ENCODE results near the gene AIG1. TPM values are rescaled to one million over a fixed set of nuclear protein-coding genes. Genes with fewer than 3 reads are reported as not detected.

Gene AIG1
- total and polyA plus RNA-seq, 2 experiments from 2014 or later = 92.8 to 102 TPM

- DNase-seq (ENCODE audit: low spot score) = no peak
- no peaks in the 10 kb centered on the region for H3K9me2 ChIP-seq (replicated peaks; ENCODE audit: insufficient read depth)
- H3K4me1 ChIP-seq (ENCODE audit: insufficient read depth) = no peaks in the 10 kb centered on the region
- H3K27me3 ChIP-seq = no peaks in the 10 kb centered on the region
- H3K4me2 ChIP-seq = no peak overlapping the region
- H4K20me1 ChIP-seq (ENCODE audit: insufficient read depth, poor library complexity, severe bottlenecking) = peaks cover 2% of the 10 kb centered on the region
- H3K4me3 ChIP-seq = no peak overlapping the region
- H3K36me3 ChIP-seq (replicated peaks; ENCODE audit: insufficient read depth, low read depth) = no peaks in the 10 kb centered on the region
- TF ChIP-seq CTCF (IDR thresholded peaks at IDR 0.05; ENCODE audit: poor library complexity) = no peak
- no peak for TF ChIP-seq EZH2 (IDR thresholded peaks at IDR 0.05; ENCODE audit: borderline replicate concordance)
- no peak for TF ChIP-seq EZH2phosphoT487 (IDR thresholded peaks at IDR 0.05; ENCODE audit: low read depth, severe bottlenecking, unreplicated experiment)
- WGBS (ENCODE audit: low lambda C conversion rate, missing lambda C conversion rate) = 82% methylated on average over 3 of the region's 3 CpGs
- H3K79me2 ChIP-seq = peaks cover 4% of the 10 kb centered on the region
- no peaks in the 10 kb centered on the region for H3K9me3 ChIP-seq (ENCODE audit: low read depth)
- no peak overlapping the region for H2AFZ ChIP-seq
- H3K27ac ChIP-seq = no peak overlapping the region
Observed at GRCh38 chr6:143179901-143180612, 119.4 kb downstream of the AIG1 start.

DNA sequence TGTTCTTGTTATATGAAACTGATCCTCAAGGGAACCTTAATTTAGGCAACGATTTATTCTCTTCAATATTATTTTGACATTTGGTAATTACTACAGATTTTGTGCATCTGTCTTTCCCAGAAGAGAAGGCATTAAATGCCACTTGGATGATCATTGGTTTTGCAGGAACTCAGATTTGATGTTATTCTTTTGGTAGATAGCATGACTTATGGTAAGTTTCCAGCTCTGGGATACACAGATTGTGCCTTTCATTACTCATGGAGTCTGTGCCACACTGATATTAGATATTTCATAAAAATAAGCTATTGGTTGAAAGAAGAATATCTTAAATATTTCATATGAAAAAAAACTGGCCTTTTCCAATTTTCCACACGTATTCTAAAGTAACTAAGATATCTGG is 120.1 kb downstream of the AIG1 start:
- H3K27me3 ChIP-seq = no peaks in the 10 kb centered on the region
- H3K9me2 ChIP-seq (replicated peaks; ENCODE audit: insufficient read depth) = no peaks in the 10 kb centered on the region
- H4K20me1 ChIP-seq (ENCODE audit: insufficient read depth, poor library complexity, severe bottlenecking) = peaks cover 2% of the 10 kb centered on the region
- no peaks in the 10 kb centered on the region for H3K36me3 ChIP-seq (replicated peaks; ENCODE audit: insufficient read depth, low read depth)
- DNase-seq (ENCODE audit: low spot score) = no peak
- H3K27ac ChIP-seq = no peak overlapping the region
- WGBS (ENCODE audit: low lambda C conversion rate, missing lambda C conversion rate) = 90% methylated on average over 2 of the region's 2 CpGs
- TF ChIP-seq EZH2 (IDR thresholded peaks at IDR 0.05; ENCODE audit: borderline replicate concordance) (no peak), CTCF (IDR thresholded peaks at IDR 0.05; ENCODE audit: poor library complexity) (no peak)
- H3K9me3 ChIP-seq (ENCODE audit: low read depth) = no peaks in the 10 kb centered on the region
- H3K4me2 ChIP-seq = no peak overlapping the region
- no peaks in the 10 kb centered on the region for H3K4me1 ChIP-seq (ENCODE audit: insufficient read depth)
- no peak overlapping the region for H3K4me3 ChIP-seq
- no peak overlapping the region for H2AFZ ChIP-seq
- peaks cover 2% of the 10 kb centered on the region for H3K79me2 ChIP-seq

- H4K20me1 ChIP-seq (ENCODE audit: insufficient read depth, poor library complexity, severe bottlenecking) = no peaks in the 10 kb centered on the region
- TF ChIP-seq CTCF (IDR thresholded peaks at IDR 0.05; ENCODE audit: poor library complexity) (no peak), EZH2 (IDR thresholded peaks at IDR 0.05; ENCODE audit: borderline replicate concordance) (no peak), EZH2phosphoT487 (IDR thresholded peaks at IDR 0.05; ENCODE audit: low read depth, severe bottlenecking, unreplicated experiment) (no peak)
- no peak overlapping the region for H2AFZ ChIP-seq
- H3K79me2 ChIP-seq = peaks cover 2% of the 10 kb centered on the region
- DNase-seq (ENCODE audit: low spot score) = no peak
- H3K27ac ChIP-seq = no peak overlapping the region
- no peaks in the 10 kb centered on the region for H3K9me3 ChIP-seq (ENCODE audit: low read depth)
- H3K4me2 ChIP-seq = no peak overlapping the region
- H3K27me3 ChIP-seq = no peaks in the 10 kb centered on the region
- H3K4me1 ChIP-seq (ENCODE audit: insufficient read depth) = no peaks in the 10 kb centered on the region
- H3K4me3 ChIP-seq = no peak overlapping the region
- H3K36me3 ChIP-seq (replicated peaks; ENCODE audit: insufficient read depth, low read depth) = no peaks in the 10 kb centered on the region
- H3K9me2 ChIP-seq (replicated peaks; ENCODE audit: insufficient read depth) = no peaks in the 10 kb centered on the region
Observed at GRCh38 chr6:143183666-143184065, 123.0 kb downstream of the AIG1 start.

All from hepatocyte (in vitro differentiated cells).